Measurements from ENCODE around the gene ADAMTS19. TPM values are rescaled to one million over a fixed set of nuclear protein-coding genes. Genes with fewer than 3 reads are reported as not detected.

The ADAMTS19 gene
- total and polyA plus RNA-seq, 11 donors: 0.16 to 1.2 (median 0.53) TPM; not detected in 3

DNA sequence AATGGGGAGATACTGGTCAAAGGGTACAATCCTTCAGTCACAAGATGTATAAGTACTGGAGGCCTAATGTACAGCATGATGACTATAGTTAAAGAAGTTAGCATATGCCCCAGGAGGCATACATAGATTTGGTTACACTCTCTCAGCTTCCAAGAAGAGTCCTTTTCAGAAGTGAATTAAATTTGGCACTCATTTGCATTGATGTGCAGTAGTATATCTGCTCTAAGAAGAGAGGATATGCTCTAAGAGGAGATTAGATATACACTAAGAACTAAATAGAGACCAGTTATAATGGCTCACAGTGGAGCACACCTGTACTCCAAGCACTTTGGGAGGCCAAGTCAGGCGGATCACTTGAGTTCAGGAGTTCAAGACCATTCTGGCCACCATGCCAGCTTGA is 148.3 kb downstream of the ADAMTS19 start:
- Histone ChIP-seq H3K9me3 (peaks cover 0 to 6% (median 0%) of the 10 kb centered on the region in 12 donors), H3K4me3 (no peak overlapping the region), H3K27ac (no peak overlapping the region), H3K36me3 (no peaks in the 10 kb centered on the region), H3K27me3 (no peaks in the 10 kb centered on the region), H3K4me1 (no peaks in the 10 kb centered on the region)
- no peak for TF ChIP-seq POLR2A (IDR thresholded peaks at IDR 0.05)
- TF ChIP-seq, protein P1, sequence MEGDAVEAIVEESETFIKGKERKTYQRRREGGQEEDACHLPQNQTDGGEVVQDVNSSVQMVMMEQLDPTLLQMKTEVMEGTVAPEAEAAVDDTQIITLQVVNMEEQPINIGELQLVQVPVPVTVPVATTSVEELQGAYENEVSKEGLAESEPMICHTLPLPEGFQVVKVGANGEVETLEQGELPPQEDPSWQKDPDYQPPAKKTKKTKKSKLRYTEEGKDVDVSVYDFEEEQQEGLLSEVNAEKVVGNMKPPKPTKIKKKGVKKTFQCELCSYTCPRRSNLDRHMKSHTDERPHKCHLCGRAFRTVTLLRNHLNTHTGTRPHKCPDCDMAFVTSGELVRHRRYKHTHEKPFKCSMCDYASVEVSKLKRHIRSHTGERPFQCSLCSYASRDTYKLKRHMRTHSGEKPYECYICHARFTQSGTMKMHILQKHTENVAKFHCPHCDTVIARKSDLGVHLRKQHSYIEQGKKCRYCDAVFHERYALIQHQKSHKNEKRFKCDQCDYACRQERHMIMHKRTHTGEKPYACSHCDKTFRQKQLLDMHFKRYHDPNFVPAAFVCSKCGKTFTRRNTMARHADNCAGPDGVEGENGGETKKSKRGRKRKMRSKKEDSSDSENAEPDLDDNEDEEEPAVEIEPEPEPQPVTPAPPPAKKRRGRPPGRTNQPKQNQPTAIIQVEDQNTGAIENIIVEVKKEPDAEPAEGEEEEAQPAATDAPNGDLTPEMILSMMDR (IDR thresholded peaks at IDR 0.05): no peak
- WGBS, 4 donors: 82 to 100% (median 92%) methylated on average over 1 of the region's 1 CpG
- intact Hi-C loops (cut with DNase I): no loop called here
- no peak for DNase-seq
- no peak for ATAC-seq

DNA sequence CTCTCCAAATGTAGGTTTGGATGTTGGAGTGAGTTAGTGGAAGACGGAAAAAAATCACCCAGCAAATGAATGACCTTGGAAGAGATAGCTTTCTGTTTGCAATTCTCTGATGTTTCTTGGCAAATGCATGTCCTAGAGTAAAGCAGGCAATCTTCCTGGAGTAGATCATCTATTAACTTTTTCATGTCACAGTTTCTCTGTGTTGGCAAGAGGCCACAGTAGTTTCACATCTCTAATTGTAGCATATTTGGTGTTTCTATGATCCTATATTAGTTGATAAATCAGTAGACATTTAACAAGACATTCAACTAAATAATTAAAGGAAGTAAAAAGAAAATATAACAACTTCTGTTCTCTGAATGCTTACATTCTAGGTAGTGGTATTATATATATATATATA is 149.6 kb downstream of the ADAMTS19 start:
- no peak for DNase-seq
- 79 to 84% (median 81%) methylated on average over 1 of the region's 1 CpG for WGBS, 4 donors

DNA sequence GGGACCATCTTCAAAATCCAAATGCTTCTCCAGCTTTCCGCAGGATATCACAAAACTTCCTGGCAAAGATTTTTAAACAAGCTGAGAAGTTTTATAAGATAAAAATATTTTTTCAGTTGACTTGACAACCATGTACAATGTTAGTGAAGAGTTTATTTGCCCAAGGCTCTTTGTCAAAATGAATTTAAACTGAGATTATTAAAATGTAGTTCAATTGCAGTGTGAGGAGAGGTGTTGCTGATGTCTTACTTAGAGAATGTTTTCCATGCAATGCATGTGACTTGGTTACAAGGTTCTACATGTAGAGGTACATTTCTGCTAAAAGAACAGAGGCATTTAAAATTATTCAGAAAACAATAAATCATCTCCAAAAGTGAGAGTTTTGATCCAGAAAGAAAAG is 156.4 kb downstream of the ADAMTS19 start:
- H3K9me3 ChIP-seq: peaks cover 0 to 4% (median 0%) of the 10 kb centered on the region in 12 donors
- DNase-seq: no peak
- no peak overlapping the region for H3K27ac ChIP-seq
- H3K27me3 ChIP-seq: no peaks in the 10 kb centered on the region
- H3K4me1 ChIP-seq: no peaks in the 10 kb centered on the region
- WGBS, 4 donors: 66 to 78% (median 71%) methylated on average over 1 of the region's 1 CpG
- intact Hi-C loops (cut with DNase I): no loop called here
- no peak overlapping the region for H3K4me3 ChIP-seq
- no peak for TF ChIP-seq POLR2A (IDR thresholded peaks at IDR 0.05)
- TF ChIP-seq, protein P1 (IDR thresholded peaks at IDR 0.05): no peak
- H3K36me3 ChIP-seq: no peaks in the 10 kb centered on the region
- ATAC-seq: no peak

More for the DNA sequence above, 149.6 kb downstream of the ADAMTS19 start:
- Histone ChIP-seq H3K36me3 (no peaks in the 10 kb centered on the region), H3K4me3 (no peak overlapping the region), H3K4me1 (no peaks in the 10 kb centered on the region), H3K27me3 (no peaks in the 10 kb centered on the region), H3K27ac (no peak overlapping the region), H3K9me3 (peaks cover 0 to 6% (median 0%) of the 10 kb centered on the region in 12 donors)
- intact Hi-C loops (cut with DNase I): no loop called here
- ATAC-seq: no peak
- TF ChIP-seq POLR2A (IDR thresholded peaks at IDR 0.05): no peak
- TF ChIP-seq, protein P1 (IDR thresholded peaks at IDR 0.05): no peak

DNA sequence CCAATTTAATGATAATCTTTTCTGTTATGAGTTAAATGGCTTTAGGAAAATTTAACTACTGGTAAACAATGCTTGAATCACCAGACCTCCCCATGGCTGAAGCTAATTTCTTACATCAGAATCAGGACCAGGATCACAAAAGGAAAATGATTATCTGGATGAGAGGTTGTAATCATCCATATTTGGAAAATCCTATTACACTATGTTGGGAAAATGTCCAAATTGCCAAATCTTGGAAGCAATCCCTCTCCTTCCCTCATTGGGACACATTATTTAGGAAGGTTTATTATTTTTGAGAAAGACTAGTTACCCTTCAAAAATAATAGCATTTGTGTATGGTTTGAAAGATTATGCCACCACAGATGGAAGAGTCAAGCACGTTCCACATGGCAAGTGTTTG is 157.1 kb downstream of the ADAMTS19 start:
- TF ChIP-seq, protein P1 (IDR thresholded peaks at IDR 0.05): no peak
- no peak for TF ChIP-seq POLR2A (IDR thresholded peaks at IDR 0.05)
- intact Hi-C loops (cut with DNase I): no loop called here
- Histone ChIP-seq H3K4me1 (no peaks in the 10 kb centered on the region), H3K4me3 (no peak overlapping the region), H3K9me3 (no peaks in the 10 kb centered on the region), H3K27ac (no peak overlapping the region), H3K36me3 (no peaks in the 10 kb centered on the region), H3K27me3 (no peaks in the 10 kb centered on the region)
- ATAC-seq (no peak), DNase-seq (no peak)
- WGBS, 4 donors: 72 to 81% (median 77%) methylated on average over 1 of the region's 1 CpG

All from heart left ventricle (tissue), 16 donors.